Ureter (tissue), 1 donor: ENCODE data around the gene SUMF1. TPM values are rescaled to one million over a fixed set of nuclear protein-coding genes. Genes with fewer than 3 reads are reported as not detected.

Source experiments
- DNase-seq: peaks from one replicate; pipeline ENCODE4 v3.0.0-alpha.2; 2020; ENCODE audit warnings: low spot score
- total RNA-seq: library from RNA; stranded (reverse); gene quantifications from one replicate; pipeline ENCODE4 v1.2.4, GENCODE V29; 2023
- donor health status: DM: yes; HTN: yes; CAD: no.

Gene SUMF1
- total RNA-seq, 1 donor from 2014 or later, result 42.6 TPM

GRCh38 chr3:4387210-4388204, 79.6 kb downstream of the SUMF1 start:
- DNase-seq, result no peak

GRCh38 chr3:4385201-4385600, 81.9 kb downstream of the SUMF1 start:
- DNase-seq, result no peak

- no peak for DNase-seq
Observed at GRCh38 chr3:4380013-4380412, 87.1 kb downstream of the SUMF1 start.

GRCh38 chr3:4376499-4376898, 90.6 kb downstream of the SUMF1 start:
- DNase-seq, result no peak

DNA sequence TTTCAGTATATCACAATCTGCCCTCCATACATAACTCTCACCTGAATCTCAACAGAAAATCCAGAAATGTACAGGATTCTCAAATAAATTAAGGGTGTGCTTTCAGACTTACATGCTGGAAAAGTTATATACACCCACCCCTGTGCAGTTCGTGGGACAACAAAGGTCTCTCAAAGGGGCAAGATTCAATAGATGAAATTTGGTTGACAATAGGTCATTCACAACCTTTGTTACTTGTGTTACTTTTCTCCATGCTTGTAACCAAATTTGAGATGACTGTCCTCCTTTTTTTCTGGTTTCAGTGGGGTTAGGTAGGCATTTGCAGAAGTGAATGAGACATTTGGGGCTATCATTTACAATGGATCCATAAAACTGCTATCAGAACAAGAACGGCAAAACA, 91.2 kb downstream of the SUMF1 start:
- DNase-seq, result no peak

DNA sequence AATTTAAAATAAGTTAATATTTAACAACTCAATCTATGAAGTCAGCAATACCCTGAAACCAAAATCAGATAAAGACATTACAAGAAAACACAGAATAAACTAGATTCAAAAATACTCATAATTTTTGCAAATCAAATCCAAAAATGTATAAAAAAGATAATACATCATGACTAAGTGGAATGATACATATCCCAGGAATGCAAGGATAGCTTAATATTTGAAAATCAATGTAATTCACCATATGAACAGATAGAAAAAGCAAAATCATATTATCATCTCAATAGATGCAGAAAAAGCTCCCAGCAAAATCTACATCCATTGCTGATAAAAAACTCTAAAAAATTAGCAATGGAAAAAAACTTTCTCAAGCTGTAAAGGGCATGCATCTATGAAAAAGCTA, 93.4 kb downstream of the SUMF1 start:
- DNase-seq, result no peak

GRCh38 chr3:4362523-4362922, 104.5 kb downstream of the SUMF1 start:
- no peak for DNase-seq

DNA sequence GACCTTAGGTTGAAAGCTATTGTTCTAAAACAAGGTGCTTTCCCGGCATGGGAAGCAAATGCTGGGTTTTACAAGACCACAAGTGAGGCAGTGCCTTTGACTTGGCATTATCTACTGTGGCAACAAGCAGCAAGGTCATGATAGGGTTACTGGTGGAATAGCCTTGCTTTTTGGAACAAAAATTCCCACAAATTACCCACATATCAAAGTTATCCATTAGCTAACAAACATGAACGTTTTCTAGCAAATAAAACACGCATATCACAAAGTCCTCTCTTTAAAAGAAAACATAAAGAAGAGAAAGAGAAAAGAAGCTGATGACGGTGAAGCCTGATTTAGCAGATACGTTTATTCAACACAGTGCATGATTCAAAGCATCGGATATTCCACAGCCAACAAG, 106.3 kb downstream of the SUMF1 start:
- DNase-seq, result no peak

DNA sequence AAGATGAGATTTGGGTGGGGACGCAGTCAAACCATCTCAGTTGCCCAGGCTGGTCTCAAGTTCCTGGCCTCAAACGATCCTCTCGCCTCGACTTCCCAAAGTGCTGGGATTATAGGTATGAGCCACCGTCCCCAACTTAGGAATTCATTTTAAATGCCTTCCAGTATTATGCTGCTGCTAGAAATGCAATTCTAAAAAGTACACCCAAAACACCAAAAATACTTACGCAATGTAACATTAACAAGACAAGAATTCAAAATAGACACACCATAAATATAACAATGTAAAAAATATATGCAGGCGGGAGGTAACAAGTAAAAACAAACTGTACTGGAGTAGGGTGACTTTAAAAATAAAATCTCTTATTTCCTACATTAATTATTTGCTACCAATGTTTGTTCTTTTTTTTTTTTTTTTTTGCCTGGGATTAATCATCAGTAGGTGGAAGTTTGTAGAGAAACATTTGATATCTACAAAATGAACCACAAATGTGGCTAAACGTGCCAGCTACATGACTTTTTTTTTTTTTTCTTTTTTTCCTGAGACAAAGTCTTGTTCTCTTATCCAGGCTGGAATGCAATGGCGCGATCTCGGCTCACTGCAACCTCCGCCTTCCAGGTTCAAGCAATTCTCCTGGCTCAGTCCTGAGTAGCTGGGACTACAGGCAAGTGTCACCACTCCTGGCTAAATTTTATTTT, 107.1 kb downstream of the SUMF1 start:
- no peak for DNase-seq

DNA sequence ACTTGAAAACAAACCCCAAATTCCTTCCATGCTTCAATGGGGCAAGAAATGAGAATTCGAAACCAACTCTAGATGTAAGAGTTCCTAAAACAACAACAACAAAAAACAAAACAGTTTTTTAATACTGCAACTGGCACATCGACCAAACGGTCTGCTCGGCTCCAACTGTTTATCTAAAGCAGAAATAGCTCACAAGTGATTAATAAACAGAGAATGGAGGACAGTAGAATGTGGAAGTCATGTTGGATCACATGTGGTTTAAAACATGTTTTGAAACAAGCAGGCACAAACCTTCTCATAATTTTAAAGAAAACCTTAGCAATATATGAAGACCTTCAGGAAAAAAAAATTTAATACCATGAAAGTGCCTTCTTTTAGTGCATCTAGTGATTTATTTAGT, 108.8 kb downstream of the SUMF1 start:
- no peak for DNase-seq

DNA sequence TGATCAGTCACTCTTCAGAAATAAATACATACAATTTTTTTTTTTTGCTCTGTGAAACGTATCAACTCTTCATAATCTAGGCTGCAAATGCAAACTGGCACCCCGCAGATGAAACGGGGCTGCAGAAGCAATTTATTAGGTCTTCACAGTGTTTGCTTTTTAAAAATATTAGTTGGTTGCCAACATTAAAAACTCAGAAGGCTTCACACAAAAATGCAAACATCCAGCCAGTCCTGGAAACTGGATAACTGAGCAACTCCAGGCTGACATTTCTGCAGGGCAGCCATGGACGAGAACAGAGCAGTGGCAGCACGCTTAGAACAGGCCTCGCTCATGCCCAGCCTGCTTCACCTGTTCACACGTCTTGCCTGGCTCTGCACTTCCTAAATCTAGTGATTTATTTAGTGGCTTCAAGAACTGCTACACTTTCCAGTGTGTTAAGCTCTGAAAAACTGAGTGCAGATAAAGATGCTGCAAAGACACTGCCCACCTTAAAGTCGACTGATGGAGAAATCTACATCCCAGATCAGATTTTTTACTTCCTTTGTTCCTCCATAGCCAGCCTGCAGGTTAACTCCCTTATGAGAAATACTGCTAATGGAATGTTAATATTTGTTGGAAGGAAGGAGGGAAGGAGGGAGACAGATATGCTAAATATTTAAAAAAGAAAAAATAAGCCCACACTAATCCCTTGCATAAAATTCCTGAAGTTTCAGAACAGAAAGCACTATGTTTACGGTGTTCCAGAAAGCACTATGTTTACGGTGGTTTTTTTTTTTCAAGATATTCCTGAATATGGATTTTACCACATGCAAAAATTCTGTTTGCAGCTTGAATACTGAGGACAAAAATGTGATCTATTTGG, 110.3 kb downstream of the SUMF1 start:
- DNase-seq, result no peak

DNA sequence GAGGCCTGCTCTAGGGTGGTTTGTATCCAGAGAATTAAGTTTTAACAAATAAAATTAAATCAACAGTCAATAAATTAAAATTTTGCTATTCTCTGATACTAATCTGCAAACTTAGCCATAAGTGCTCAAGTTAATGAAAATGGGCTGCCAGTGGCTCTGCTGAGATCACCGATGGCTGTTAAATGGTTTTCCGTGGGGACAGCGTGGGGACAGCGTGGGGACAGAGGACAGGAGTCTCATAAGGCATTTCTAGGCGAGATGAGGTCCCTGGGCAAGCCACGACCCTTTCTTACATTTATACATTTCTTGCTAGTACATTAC, 110.9 kb downstream of the SUMF1 start:
- DNase-seq, result no peak

GRCh38 chr3:4355401-4356219, 111.5 kb downstream of the SUMF1 start:
- no peak for DNase-seq

- no peak for DNase-seq
Observed at GRCh38 chr3:4351872-4352271, 115.2 kb downstream of the SUMF1 start.

GRCh38 chr3:4351164-4351855, 115.8 kb downstream of the SUMF1 start:
- no peak for DNase-seq

- DNase-seq, result peak; percentile 63
Observed at GRCh38 chr3:4350789-4351163, 116.3 kb downstream of the SUMF1 start.

DNA sequence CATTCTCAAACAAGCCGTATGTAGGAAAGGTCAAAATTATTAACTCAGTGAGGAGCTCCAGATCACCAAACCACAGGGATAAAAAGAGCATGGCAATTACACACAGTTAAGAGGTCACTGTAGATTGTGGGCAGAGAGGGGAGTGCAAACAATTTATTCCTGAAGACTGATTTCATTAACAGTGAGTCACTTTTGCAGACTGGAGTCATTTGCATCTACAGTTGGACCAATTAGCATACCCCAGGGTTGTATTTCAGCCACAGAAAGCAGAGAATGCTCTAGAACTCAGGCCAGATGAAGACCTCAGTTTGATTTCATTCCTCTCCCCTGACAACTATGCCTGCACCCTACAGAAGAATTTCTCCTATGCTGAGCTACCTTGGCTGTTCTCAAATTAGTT, 123.8 kb downstream of the SUMF1 start:
- no peak for DNase-seq

DNA sequence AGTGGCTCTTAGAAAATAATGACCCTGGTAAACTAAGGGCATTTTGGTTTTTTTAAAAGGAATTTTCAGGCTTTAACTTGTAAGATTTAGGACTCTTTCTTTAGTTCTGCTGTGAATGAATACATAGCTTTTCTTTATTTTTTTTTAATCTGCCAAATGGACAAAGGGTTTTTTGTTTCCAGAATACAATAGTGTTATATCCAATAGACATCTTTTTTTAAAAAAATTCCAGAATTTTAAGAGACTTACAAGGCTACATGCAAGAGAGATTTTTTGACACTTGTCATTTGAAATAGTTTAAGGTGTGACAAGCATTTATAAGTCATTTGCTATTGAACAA, 125.8 kb downstream of the SUMF1 start:
- DNase-seq, result no peak

DNA sequence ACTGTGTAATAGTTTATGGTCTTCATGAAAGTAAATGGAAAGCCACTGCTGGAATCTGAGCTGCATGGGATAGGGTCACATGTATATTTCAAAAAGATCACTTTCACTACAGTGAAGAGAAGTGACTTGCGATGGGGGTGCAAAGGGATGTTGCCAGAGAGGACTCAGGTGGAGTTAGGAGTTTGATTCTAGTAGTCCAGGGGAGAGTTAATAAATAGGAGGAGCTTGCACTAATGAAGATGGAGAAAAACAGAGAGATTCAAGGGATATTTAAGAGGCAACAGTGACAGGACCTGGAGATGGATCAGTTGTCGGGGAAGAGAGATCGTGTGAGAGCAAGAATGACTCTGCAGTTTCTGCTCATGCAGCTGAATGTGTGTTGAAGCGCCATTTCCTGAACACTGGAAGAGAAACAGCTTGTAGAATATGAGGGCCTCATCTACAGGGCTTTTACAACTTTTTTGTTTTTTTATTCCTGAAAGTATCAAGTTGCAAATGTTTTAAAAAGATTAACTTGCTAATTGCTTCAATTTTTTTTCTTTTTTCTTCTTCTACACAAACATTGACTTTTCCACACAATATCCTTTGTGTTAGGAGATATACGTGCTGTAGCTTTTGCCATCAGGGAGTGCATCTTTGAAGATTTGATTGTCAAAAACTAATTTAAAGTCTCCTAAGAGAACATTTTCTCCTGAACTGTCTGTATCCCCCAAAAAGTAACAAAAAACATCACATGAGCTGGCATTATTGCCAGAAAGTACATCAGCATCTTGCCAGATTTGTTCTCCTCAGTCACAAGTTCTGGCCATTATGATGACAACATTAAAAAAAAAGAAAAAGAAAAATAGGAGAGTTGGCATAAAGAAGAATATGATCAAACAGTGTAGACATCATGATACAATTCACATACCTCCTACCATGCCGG, 126.4 kb downstream of the SUMF1 start:
- DNase-seq, result no peak

DNA sequence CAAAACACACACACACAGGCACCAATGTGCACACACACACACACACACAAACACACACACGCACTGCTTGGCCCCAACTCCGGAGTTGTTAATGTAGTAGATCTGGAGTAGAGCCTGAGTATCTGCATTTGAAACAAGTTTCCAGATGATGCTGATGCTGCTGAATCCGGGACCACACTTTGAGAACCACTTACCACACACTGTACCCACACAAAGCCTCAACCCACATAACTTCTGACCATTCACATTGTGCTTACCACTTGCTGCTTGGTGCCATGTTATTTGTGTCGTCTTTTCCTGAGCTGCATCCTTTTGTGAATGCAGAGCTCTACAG, 127.0 kb downstream of the SUMF1 start:
- DNase-seq, result no peak
